ENCODE data around the gene TSPO. TPM values are rescaled to one million over a fixed set of nuclear protein-coding genes. Genes with fewer than 3 reads are reported as not detected.

The TSPO gene
- polyA plus RNA-seq, 1 of the 3 experiments (the other 2 are of a cell fraction) = 156 TPM

DNA sequence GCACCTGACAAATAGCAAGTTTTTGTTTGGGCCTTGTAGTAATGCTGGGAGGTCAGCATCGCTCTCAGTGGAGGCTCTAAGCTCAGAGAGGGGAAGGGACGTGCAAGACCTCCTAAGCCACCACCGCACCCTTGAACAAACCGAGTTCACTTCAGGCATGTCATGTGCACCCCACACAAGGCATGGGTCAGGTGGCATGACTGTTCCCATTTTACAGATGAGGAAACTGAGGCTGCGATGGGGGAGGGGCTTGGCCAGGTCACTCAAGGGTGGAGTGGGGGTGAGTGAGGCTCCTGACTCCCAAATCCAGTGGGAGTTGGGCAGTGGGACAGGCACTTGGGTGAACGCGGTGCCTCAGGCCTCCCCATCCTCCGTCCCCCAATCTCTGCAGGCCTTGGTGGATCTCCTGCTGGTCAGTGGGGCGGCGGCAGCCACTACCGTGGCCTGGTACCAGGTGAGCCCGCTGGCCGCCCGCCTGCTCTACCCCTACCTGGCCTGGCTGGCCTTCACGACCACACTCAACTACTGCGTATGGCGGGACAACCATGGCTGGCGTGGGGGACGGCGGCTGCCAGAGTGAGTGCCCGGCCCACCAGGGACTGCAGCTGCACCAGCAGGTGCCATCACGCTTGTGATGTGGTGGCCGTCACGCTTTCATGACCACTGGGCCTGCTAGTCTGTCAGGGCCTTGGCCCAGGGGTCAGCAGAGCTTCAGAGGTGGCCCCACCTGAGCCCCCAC is 11.2 kb downstream of the TSPO start:
- Histone ChIP-seq H3K27ac (ENCODE audit: low read depth in 2 of 2, low read length in 1 of 2) (no peak overlapping the region), H3K79me2 (ENCODE audit: insufficient read depth) (peaks cover 8% of the 10 kb centered on the region; the same call in 1 of the 2 replicates), H3K4me3 (ENCODE audit: low read depth in 2 of 2, low read length in 1 of 2) (no peak overlapping the region), H3K4me2 (no peak overlapping the region), H3K9me2 (no peaks in the 10 kb centered on the region), H3K27me3 (ENCODE audit: insufficient read depth) (no peaks in the 10 kb centered on the region), H4K20me1 (ENCODE audit: insufficient read depth) (no peaks in the 10 kb centered on the region), H2AFZ (ENCODE audit: low read depth) (no peak overlapping the region), H3F3A (replicated peaks; ENCODE audit: insufficient read depth) (no peaks in the 10 kb centered on the region), H3K36me3 (replicated peaks in 1 of 2; ENCODE audit: control insufficient read depth in 1 of 2, insufficient read depth in 2 of 2, low read length in 1 of 2) (no peaks in the 10 kb centered on the region), H3K9me3 (no peaks in the 10 kb centered on the region), H3K9ac (no peak overlapping the region), H3K4me1 (ENCODE audit: control insufficient read depth in 1 of 2, insufficient read depth in 2 of 2, low read depth in 1 of 2, low read length in 1 of 2) (no peaks in the 10 kb centered on the region)
- no CpG with 5 or more reads among the region's 24 CpGs for WGBS (ENCODE audit: low lambda C conversion rate)
- DNase-seq = no peak
- CTCF ChIA-PET = no interaction called here
- TF ChIP-seq RCOR1 (IDR thresholded peaks at IDR 0.05; ENCODE audit: low read length) (no peak), GATA2 (CRISPR knock-in tag; IDR thresholded peaks at IDR 0.05) (no peak), RFX5 (IDR thresholded peaks at IDR 0.05; ENCODE audit: low read length) (no peak), FOXM1 (IDR thresholded peaks at IDR 0.05; ENCODE audit: low read depth) (no peak), POLR2AphosphoS5 (IDR thresholded peaks at IDR 0.05; ENCODE audit: low read depth, low read length) (no peak), TAF1 (IDR thresholded peaks at IDR 0.05; ENCODE audit: borderline replicate concordance, low read depth, low read length) (no peak), JUND (IDR thresholded peaks at IDR 0.05) (no peak), TCF12 (IDR thresholded peaks at IDR 0.05) (no peak), ELF1 (IDR thresholded peaks at IDR 0.05) (no peak), FOXJ3 (CRISPR knock-in tag; IDR thresholded peaks at IDR 0.05) (no peak), CHD2 (IDR thresholded peaks at IDR 0.05; ENCODE audit: low read length, partially characterized antibody) (no peak), EP300 (IDR thresholded peaks at IDR 0.05; ENCODE audit: borderline replicate concordance in 1 of 2, low read depth in 1 of 2, low read length in 1 of 2) (no peak), RAD21 (IDR thresholded peaks at IDR 0.05; ENCODE audit: low read length) (no peak), SIN3A (IDR thresholded peaks at IDR 0.05; ENCODE audit: borderline replicate concordance, low read depth, low read length) (no peak), YY1 (IDR thresholded peaks at IDR 0.05; ENCODE audit: low read depth) (no peak), MXI1 (IDR thresholded peaks at IDR 0.05; ENCODE audit: low read depth, low read length) (no peak)
- TF ChIP-seq, protein P1, sequence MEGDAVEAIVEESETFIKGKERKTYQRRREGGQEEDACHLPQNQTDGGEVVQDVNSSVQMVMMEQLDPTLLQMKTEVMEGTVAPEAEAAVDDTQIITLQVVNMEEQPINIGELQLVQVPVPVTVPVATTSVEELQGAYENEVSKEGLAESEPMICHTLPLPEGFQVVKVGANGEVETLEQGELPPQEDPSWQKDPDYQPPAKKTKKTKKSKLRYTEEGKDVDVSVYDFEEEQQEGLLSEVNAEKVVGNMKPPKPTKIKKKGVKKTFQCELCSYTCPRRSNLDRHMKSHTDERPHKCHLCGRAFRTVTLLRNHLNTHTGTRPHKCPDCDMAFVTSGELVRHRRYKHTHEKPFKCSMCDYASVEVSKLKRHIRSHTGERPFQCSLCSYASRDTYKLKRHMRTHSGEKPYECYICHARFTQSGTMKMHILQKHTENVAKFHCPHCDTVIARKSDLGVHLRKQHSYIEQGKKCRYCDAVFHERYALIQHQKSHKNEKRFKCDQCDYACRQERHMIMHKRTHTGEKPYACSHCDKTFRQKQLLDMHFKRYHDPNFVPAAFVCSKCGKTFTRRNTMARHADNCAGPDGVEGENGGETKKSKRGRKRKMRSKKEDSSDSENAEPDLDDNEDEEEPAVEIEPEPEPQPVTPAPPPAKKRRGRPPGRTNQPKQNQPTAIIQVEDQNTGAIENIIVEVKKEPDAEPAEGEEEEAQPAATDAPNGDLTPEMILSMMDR (IDR thresholded peaks at IDR 0.05) = no peak
- TF ChIP-seq, protein P2, sequence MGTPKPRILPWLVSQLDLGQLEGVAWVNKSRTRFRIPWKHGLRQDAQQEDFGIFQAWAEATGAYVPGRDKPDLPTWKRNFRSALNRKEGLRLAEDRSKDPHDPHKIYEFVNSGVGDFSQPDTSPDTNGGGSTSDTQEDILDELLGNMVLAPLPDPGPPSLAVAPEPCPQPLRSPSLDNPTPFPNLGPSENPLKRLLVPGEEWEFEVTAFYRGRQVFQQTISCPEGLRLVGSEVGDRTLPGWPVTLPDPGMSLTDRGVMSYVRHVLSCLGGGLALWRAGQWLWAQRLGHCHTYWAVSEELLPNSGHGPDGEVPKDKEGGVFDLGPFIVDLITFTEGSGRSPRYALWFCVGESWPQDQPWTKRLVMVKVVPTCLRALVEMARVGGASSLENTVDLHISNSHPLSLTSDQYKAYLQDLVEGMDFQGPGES (IDR thresholded peaks at IDR 0.05; ENCODE audit: low read depth, low read length) = no peak
- TF ChIP-seq, protein P3, sequence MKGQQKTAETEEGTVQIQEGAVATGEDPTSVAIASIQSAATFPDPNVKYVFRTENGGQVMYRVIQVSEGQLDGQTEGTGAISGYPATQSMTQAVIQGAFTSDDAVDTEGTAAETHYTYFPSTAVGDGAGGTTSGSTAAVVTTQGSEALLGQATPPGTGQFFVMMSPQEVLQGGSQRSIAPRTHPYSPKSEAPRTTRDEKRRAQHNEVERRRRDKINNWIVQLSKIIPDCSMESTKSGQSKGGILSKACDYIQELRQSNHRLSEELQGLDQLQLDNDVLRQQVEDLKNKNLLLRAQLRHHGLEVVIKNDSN (IDR thresholded peaks at IDR 0.05; ENCODE audit: borderline replicate concordance, low read depth) = no peak
- TF ChIP-seq, protein P4, sequence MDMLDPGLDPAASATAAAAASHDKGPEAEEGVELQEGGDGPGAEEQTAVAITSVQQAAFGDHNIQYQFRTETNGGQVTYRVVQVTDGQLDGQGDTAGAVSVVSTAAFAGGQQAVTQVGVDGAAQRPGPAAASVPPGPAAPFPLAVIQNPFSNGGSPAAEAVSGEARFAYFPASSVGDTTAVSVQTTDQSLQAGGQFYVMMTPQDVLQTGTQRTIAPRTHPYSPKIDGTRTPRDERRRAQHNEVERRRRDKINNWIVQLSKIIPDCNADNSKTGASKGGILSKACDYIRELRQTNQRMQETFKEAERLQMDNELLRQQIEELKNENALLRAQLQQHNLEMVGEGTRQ (IDR thresholded peaks at IDR 0.05; ENCODE audit: borderline replicate concordance, low read depth, low read length) = no peak
- POLR2A ChIA-PET = no interaction called here

Measured in SK-N-SH (cell line).